ENCODE data around the gene CNNM4.

The CNNM4 gene

GRCh38 chr2:96810783-96811192, 50.1 kb downstream of the CNNM4 start (continued):
- no peak for TF ChIP-seq ZNF18 (tag by site-specific recombination; IDR thresholded peaks at IDR 0.05)
- TF ChIP-seq ZNF707 (tag by site-specific recombination; IDR thresholded peaks at IDR 0.05), result no peak
- TF ChIP-seq SETDB1 (IDR thresholded peaks at IDR 0.05; ENCODE audit: insufficient read length, low read length), result no peak
- TF ChIP-seq ZSCAN18 (tag by site-specific recombination; IDR thresholded peaks at IDR 0.05), result no peak

- Histone ChIP-seq H3K4me3 (ENCODE audit: low read depth, low read length) (no peak overlapping the region), H3K4me1 (ENCODE audit: control insufficient read depth, insufficient read depth, low read length) (no peaks in the 10 kb centered on the region; the same call in 1 of the 2 replicates), H3K9me3 (ENCODE audit: control insufficient read depth, insufficient read depth, low read depth, low read length) (no peaks in the 10 kb centered on the region), H3K36me3 (ENCODE audit: control insufficient read depth in 2 of 2, insufficient read depth in 1 of 2, low read length in 2 of 2) (peaks cover 0 to 46% of the 10 kb centered on the region in 2 experiments; a peak in 2 of 3 replicates), H3K27ac (ENCODE audit: extremely low read depth, low read depth, low read length) (no peak overlapping the region)
- CTCF ChIA-PET, result interaction anchor here (1.9 kb wide), 1 partner anchor 11 kb away, joined by 7 read pairs; no protein-coding TSS in a partner anchor
- POLR2A ChIA-PET, result no interaction called here
- TF ChIP-seq ZNF133 (tag by site-specific recombination; IDR thresholded peaks at IDR 0.05) (no peak), PRDM2 (tag by site-specific recombination; IDR thresholded peaks at IDR 0.05; ENCODE audit: borderline replicate concordance) (no peak), SP7 (tag by site-specific recombination; IDR thresholded peaks at IDR 0.05) (no peak), ZNF398 (tag by site-specific recombination; IDR thresholded peaks at IDR 0.05) (no peak), ZNF701 (tag by site-specific recombination; IDR thresholded peaks at IDR 0.05) (no peak), TCF7L2 (IDR thresholded peaks at IDR 0.05; ENCODE audit: borderline replicate concordance, low read depth, low read length) (no peak), ZNF221 (tag by site-specific recombination; IDR thresholded peaks at IDR 0.05; ENCODE audit: borderline replicate concordance) (no peak), ZNF664 (tag by site-specific recombination; IDR thresholded peaks at IDR 0.05) (no peak)
Observed at GRCh38 chr2:96811917-96812316, 51.2 kb downstream of the CNNM4 start.
